Measurements from ENCODE around the gene PRPF18. TPM values are rescaled to one million over a fixed set of nuclear protein-coding genes. Genes with fewer than 3 reads are reported as not detected.

Gene PRPF18
- total and polyA plus RNA-seq, 10 donors = 7.1 to 41.7 (median 24.5) TPM

DNA sequence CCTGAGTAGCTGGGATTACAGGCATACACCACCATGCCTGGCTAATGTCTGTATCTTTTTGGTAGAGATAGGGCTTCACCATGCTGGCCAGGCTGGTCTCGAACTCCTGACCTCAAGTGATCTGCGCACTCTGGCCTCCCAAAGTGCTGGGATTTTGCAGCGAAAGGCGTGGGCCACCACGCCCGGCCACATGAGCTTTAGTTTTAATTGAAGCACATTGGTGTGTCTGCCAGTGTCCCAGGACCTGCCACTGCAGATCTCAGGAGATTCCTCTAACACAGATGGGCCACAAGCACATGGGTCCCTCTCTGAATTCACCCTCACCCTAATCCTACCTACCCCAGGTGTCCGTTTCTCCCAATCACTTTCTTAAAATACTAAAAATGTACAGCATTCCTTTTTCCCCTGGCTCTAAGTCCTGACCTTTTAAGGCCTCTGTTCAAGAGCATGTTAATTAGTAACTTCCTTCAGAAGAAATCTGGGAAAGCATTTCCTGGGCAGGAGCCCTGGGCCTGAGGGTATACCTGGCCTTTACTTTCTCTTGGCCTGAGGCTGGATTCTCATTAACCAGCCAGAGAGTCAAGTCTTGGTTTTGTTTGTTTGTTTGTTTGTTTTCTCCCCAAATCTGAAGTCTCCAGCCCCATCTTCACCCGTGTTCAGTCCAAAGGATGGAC is 82.6 kb downstream of the PRPF18 start:
- TF ChIP-seq CTCF (IDR thresholded peaks at IDR 0.05 in 8 of 11, conservative IDR thresholded peaks at IDR 0.05 in 3 of 11) = no peak
- peak in 1 of 3 donors; percentile 20 for TF ChIP-seq POLR2AphosphoS5 (IDR thresholded peaks at IDR 0.05)
- 85 to 94% (median 90%) methylated on average over 7 to 8 of the region's 8 CpGs for WGBS, 5 donors
- Histone ChIP-seq H3K4me3 (no peak overlapping the region), H3K4me1 (no peaks in the 10 kb centered on the region), H3K27me3 (replicated peaks in 1 of 7) (no peaks in the 10 kb centered on the region), H3K36me3 (peaks cover 0 to 98% (median 25%) of the 10 kb centered on the region in 6 donors), H3K9me3 (no peaks in the 10 kb centered on the region), H3K27ac (no peak overlapping the region)
- DNase-seq = no peak
- intact Hi-C loops (cut with DNase I; ENCODE audit: low total_unique reads) = no loop called here

GRCh38 chr10:13669901-13670300 is 83.1 kb downstream of the PRPF18 start:
- Histone ChIP-seq H3K9me3 (no peaks in the 10 kb centered on the region), H3K27me3 (replicated peaks in 1 of 7) (no peaks in the 10 kb centered on the region), H3K4me1 (no peaks in the 10 kb centered on the region), H3K36me3 (peaks cover 0 to 98% (median 25%) of the 10 kb centered on the region in 6 donors), H3K4me3 (no peak overlapping the region), H3K27ac (no peak overlapping the region)
- intact Hi-C loops (cut with DNase I; ENCODE audit: low total_unique reads) = no loop called here
- TF ChIP-seq POLR2AphosphoS5 (IDR thresholded peaks at IDR 0.05) = no peak
- no peak for TF ChIP-seq POLR2A (IDR thresholded peaks at IDR 0.05)
- TF ChIP-seq CTCF (IDR thresholded peaks at IDR 0.05 in 8 of 11, conservative IDR thresholded peaks at IDR 0.05 in 3 of 11) = no peak
- no peak for DNase-seq
- 88 to 94% (median 93%) methylated on average over 12 of the region's 12 CpGs for WGBS, 5 donors

DNA sequence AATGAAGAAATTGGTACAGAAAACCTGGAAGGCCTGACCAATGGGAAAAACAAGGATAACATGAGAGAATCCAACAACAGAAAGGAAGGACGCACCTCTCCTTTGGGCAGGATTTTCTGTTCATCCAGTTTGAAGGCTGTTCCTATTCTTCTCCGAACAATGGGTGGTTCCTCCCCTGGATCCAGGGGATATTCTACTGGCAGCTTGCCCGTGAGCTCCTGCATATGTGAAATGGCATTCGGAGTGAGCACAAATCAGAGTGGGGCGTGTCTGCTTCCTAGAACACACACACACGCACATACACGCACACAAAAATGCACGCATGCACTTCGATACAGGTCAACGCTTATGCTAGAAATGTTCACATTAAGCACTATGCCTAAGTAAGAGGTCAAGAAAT is 83.5 kb downstream of the PRPF18 start:
- intact Hi-C loops (cut with DNase I; ENCODE audit: low total_unique reads) = no loop called here
- peak; percentile 12 for DNase-seq
- WGBS, 5 donors = 78 to 85% (median 79%) methylated on average over 10 of the region's 10 CpGs
- Histone ChIP-seq H3K9me3 (no peaks in the 10 kb centered on the region), H3K27me3 (replicated peaks in 1 of 7) (no peaks in the 10 kb centered on the region), H3K4me3 (no peak overlapping the region), H3K27ac (no peak overlapping the region), H3K4me1 (no peaks in the 10 kb centered on the region), H3K36me3 (peaks cover 0 to 98% (median 25%) of the 10 kb centered on the region in 6 donors)
- TF ChIP-seq CTCF (IDR thresholded peaks at IDR 0.05 in 8 of 11, conservative IDR thresholded peaks at IDR 0.05 in 3 of 11) = no peak
- TF ChIP-seq POLR2A (IDR thresholded peaks at IDR 0.05) = no peak
- TF ChIP-seq POLR2AphosphoS5 (IDR thresholded peaks at IDR 0.05) = no peak

DNA sequence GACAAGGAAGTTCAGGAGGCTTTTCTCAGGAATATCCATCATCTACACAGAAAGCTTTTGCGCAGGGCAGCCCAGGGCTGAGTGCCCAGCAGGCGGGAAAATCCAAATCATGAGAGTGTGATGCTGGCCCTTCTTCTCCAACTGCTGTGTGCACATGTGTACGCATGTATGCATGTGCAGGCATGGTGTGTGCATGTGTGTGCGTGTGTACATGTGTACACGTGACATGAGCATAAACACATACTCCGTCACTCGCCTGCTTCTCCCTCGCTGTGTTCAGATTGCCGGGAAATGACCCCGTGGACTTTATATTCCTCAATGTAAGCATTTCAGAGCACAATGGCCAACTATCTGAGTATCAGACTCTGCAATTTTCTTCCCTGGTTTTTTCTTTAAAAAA is 85.1 kb downstream of the PRPF18 start:
- H3K36me3 ChIP-seq = peaks cover 0 to 92% (median 18%) of the 10 kb centered on the region in 6 donors
- no peaks in the 10 kb centered on the region for H3K27me3 ChIP-seq (replicated peaks in 1 of 7)
- H3K9me3 ChIP-seq = no peaks in the 10 kb centered on the region
- no peak overlapping the region for H3K27ac ChIP-seq
- no peaks in the 10 kb centered on the region for H3K4me1 ChIP-seq
- DNase-seq = peak; percentile 61
- H3K4me3 ChIP-seq = no peak overlapping the region
- WGBS, 5 donors = 90 to 95% (median 93%) methylated on average over 10 of the region's 10 CpGs
- TF ChIP-seq POLR2AphosphoS5 (IDR thresholded peaks at IDR 0.05) = peak in 1 of 3 donors; percentile 43
- TF ChIP-seq CTCF (IDR thresholded peaks at IDR 0.05 in 8 of 11, conservative IDR thresholded peaks at IDR 0.05 in 3 of 11) = no peak
- intact Hi-C loops (cut with DNase I; ENCODE audit: low total_unique reads) = no loop called here

Measured in spleen (tissue), 11 donors.